Breast epithelium (tissue), 4 donors: ENCODE measurements around the gene DFFB. TPM values are rescaled to one million over a fixed set of nuclear protein-coding genes. Genes with fewer than 3 reads are reported as not detected.

Experiments
- DNase-seq, 2 donors: peaks; one replicate each; pipeline ENCODE4 v3.0.0-alpha.2; 2019; ENCODE audit warnings: low spot score in 2 of 2
- H3K27ac ChIP-seq, 2 donors: fragments of 200-600 bp; sonication (generic) in 1 of 2; one replicate each; pipeline ENCODE4 v1.5.1; 2016 to 2019; ENCODE audit warnings: mild to moderate bottlenecking in 1 of 2
- H3K27me3 ChIP-seq, 2 donors: fragments of 200-600 bp; sonication (generic) in 1 of 2; one replicate each; pipeline versions ENCODE4 v1.5.1 to v1.6.0; 2017 to 2019; ENCODE audit warnings: control low read depth in 1 of 2, mild to moderate bottlenecking in 1 of 2
- H3K36me3 ChIP-seq: fragments of 200-600 bp; one replicate; pipeline ENCODE4 v1.5.1; 2019
- H3K4me1 ChIP-seq, 2 donors: fragments of 200-600 bp; sonication (generic); one replicate each; pipeline ENCODE4 v1.5.1; 2016 to 2019; ENCODE audit warnings: control low read depth in 1 of 2
- H3K4me3 ChIP-seq, 3 donors: fragments of 200-600 bp; sonication (generic); 1 replicate in 2 of 3; 2 replicates in 1 of 3; pipeline ENCODE4 v1.5.1; 2016 to 2019; ENCODE audit warnings: mild to moderate bottlenecking in 3 of 3, moderate library complexity in 2 of 3
- H3K9me3 ChIP-seq, 2 donors: fragments of 200-600 bp; sonication (generic) in 1 of 2; one replicate each; pipeline ENCODE4 v1.5.1; 2016 to 2019; ENCODE audit warnings: control low read depth in 1 of 2
- CTCF ChIP-seq, 3 donors: fragments of 450-650 bp; IDR thresholded peaks; one replicate each; pipeline ENCODE4 v1.5.1; 2016 to 2017; ENCODE audit warnings: antibody characterized with exemption in 3 of 3, mild to moderate bottlenecking in 3 of 3, moderate library complexity in 3 of 3
- POLR2A ChIP-seq: fragments of 450-650 bp; IDR thresholded peaks from one replicate; pipeline ENCODE4 v1.6.1; 2016; ENCODE audit warnings: antibody characterized with exemption, mild to moderate bottlenecking, moderate library complexity
- POLR2AphosphoS5 ChIP-seq, 3 donors: sonication (generic); formaldehyde crosslinking; IDR thresholded peaks; one replicate each; pipeline ENCODE4 v1.6.1; 2017; ENCODE audit warnings: antibody characterized with exemption in 3 of 3
- intact Hi-C: fragments of 100-400 bp; cut with DNase I; formaldehyde crosslinking; loops from one replicate; pipeline ENCODE4 v1.15.1; 2023; ENCODE audit warnings: low total_unique reads
- total RNA-seq, 3 donors: library from RNA; depleted of rRNA; stranded (reverse); fragments of >200 nt; gene quantifications; one replicate each; pipeline ENCODE4 v1.1.0, GENCODE V29; 2016

Gene DFFB
- total RNA-seq, 3 donors from 2014 or later = 9.1 to 14.4 (median 11.3) TPM

DNA sequence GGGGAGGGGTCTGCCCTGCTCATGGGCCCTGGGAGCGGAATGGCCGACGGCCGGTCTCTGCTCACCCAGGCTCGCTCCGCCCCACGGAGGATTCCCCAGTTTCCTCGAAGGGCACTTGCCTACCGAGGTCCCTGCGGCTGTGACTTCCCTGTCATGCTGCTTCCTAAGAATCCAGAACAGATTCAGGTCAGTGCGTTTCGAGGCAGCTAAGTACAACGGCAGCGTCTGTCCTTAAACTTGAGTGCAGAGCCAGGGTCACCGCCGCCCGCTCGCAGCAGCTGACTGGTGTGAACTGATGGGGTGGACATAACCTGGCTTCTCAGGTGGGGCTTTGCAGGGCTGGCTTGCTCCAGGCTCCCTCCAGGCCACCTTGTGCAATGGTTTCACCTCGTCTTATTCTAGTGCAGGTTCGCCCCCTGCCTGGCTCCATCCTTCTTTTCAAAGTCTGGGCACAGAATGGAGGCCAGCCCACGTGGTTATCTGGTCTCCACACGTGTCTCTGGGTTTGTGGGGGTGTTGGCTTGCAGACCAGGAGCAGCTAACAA, 50.4 kb downstream of the DFFB start:
- Histone ChIP-seq H3K27ac (no peak overlapping the region), H3K4me3 (no peak overlapping the region), H3K9me3 (no peaks in the 10 kb centered on the region), H3K36me3 (no peaks in the 10 kb centered on the region), H3K4me1 (peaks cover 0 to 4% of the 10 kb centered on the region in 2 donors), H3K27me3 (peaks cover 0 to 14% of the 10 kb centered on the region in 2 donors)
- DNase-seq = no peak
- TF ChIP-seq POLR2A = no peak
- intact Hi-C loops = no loop called here

GRCh38 chr1:3908886-3909517, 51.7 kb downstream of the DFFB start:
- no peak overlapping the region for H3K27ac ChIP-seq
- H3K4me1 ChIP-seq = peaks cover 0 to 4% of the 10 kb centered on the region in 2 donors
- H3K36me3 ChIP-seq = no peaks in the 10 kb centered on the region
- H3K4me3 ChIP-seq = no peak overlapping the region
- H3K9me3 ChIP-seq = no peaks in the 10 kb centered on the region
- TF ChIP-seq POLR2AphosphoS5 (IDR thresholded peaks at IDR 0.05) (no peak), CTCF (IDR thresholded peaks at IDR 0.05) (no peak), POLR2A (no peak)
- DNase-seq = no peak
- intact Hi-C loops = no loop called here
- peaks cover 0 to 14% of the 10 kb centered on the region in 2 donors for H3K27me3 ChIP-seq

- no peak for DNase-seq
Measured at GRCh38 chr1:3909615-3910014, 52.3 kb downstream of the DFFB start.

DNA sequence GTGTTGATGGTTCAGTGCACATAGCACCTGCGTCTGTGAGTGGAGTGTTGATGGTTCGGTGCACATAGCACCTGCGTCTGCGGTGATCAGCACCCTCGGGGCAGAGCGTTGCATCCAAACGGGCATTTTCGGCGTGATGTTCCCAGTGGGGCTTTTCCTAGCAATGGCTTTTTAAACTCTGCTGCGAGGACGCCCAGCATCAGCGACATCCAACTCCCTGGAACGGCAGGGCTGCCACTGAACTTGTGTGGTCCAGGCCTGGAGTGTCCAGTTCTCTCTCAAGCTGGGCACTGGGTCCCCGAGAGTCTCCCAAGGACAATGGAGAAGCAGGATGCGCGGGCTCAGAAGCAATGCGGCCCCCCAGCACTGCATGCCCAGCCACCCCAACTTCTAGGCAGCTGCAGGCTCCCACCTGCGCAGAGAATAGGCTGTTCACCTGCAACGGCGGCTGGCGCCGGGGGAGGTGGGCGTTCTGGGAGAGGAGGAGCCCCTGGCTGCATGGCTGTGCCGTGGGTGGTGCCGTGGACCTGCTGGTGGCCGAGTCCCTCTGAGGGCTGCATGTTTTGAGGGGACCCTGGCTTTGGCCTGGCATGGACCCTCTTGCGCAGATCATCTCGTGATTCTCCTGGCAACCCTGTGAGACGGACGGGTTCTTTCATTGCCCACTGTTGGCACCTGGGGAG, 52.9 kb downstream of the DFFB start:
- Histone ChIP-seq H3K4me3 (no peak overlapping the region), H3K27ac (no peak overlapping the region), H3K4me1 (peaks cover 0 to 4% of the 10 kb centered on the region in 2 donors), H3K36me3 (no peaks in the 10 kb centered on the region), H3K27me3 (peaks cover 0 to 14% of the 10 kb centered on the region in 2 donors), H3K9me3 (no peaks in the 10 kb centered on the region)
- intact Hi-C loops = no loop called here
- no peak for DNase-seq
- TF ChIP-seq POLR2AphosphoS5 (IDR thresholded peaks at IDR 0.05) (no peak), POLR2A (no peak), CTCF (IDR thresholded peaks at IDR 0.05) (no peak)

More at GRCh38 chr1:3909615-3910014, 52.3 kb downstream of the DFFB start:
- no peak for TF ChIP-seq POLR2A
- TF ChIP-seq CTCF (IDR thresholded peaks at IDR 0.05) = no peak
- TF ChIP-seq POLR2AphosphoS5 (IDR thresholded peaks at IDR 0.05) = no peak
- Histone ChIP-seq H3K27me3 (peaks cover 0 to 14% of the 10 kb centered on the region in 2 donors), H3K4me1 (peaks cover 0 to 4% of the 10 kb centered on the region in 2 donors), H3K27ac (no peak overlapping the region), H3K36me3 (no peaks in the 10 kb centered on the region), H3K4me3 (no peak overlapping the region), H3K9me3 (no peaks in the 10 kb centered on the region)
- intact Hi-C loops = no loop called here

- H3K36me3 ChIP-seq = no peaks in the 10 kb centered on the region
- DNase-seq = peak; percentile 69 to 78
- H3K9me3 ChIP-seq = no peaks in the 10 kb centered on the region
- no peak overlapping the region for H3K27ac ChIP-seq
- H3K4me1 ChIP-seq = peaks cover 0 to 4% of the 10 kb centered on the region in 2 donors
- no peak for TF ChIP-seq POLR2A
- TF ChIP-seq CTCF (IDR thresholded peaks at IDR 0.05) = peak; percentile 18 to 77 (median 76)
- intact Hi-C loops = no loop called here
- H3K27me3 ChIP-seq = peaks cover 0 to 14% of the 10 kb centered on the region in 2 donors
- H3K4me3 ChIP-seq = peak overlapping the region in 2 of 3 donors; percentile 20 to 28
Measured at GRCh38 chr1:3910857-3911845, 53.9 kb downstream of the DFFB start.
